SHP77 (cell line): ENCODE data around the gene CP.

Source experiments
- DNase-seq, 2 experiments: peaks; one replicate each; lab custom pipeline; 2025; lab: John Stamatoyannopoulos, UW

The CP gene

DNA sequence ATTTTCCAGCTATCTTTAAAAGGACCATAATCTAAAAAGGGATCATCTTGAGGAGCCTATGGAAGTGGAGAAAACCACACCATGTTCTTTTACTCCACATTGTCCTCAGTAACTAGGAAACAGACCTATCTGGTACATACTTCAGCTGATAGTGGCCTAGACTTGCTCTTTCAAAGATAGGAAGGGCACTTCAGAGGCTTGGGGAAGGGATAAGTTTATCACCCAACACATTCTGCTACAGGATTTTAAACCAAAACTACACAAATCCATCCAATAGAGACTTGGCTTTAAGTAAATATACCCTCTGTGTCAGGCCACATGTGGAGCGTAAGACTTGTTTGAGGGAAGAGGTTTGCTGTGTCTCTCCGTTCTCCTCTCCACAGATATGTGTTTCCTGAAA, 35.4 kb downstream of the CP start:
- DNase-seq = no peak

GRCh38 chr3:149181182-149181581, 40.4 kb downstream of the CP start:
- DNase-seq = no peak

DNA sequence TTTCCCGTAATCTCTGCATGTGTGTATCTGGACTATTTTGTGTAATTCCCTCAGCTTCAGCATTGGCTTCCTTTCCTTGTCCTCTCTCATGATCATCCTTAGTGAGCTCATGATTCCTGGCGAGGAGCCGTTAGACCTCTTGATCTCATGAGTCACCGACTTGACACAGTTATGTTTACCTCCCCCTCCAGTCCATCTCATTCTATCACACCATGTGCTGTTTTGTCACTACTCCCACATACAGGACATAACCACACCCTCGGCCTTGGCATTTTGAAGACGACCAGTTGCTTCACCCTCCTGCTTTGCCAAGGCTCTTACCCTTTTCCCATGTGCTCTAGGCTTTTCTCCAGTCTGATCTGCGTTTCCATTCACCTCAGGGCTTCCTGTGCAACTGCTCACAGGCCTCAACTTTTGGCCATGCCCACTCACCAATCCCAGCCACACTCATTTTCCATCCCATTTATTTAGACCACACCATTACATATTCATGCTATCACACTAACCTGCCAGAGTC, 41.5 kb downstream of the CP start:
- DNase-seq = peak; percentile 17 to 36

- no peak for DNase-seq
Measured at GRCh38 chr3:149179220-149179619, 42.4 kb downstream of the CP start.

GRCh38 chr3:149177122-149177521, 44.5 kb downstream of the CP start:
- no peak for DNase-seq

DNA sequence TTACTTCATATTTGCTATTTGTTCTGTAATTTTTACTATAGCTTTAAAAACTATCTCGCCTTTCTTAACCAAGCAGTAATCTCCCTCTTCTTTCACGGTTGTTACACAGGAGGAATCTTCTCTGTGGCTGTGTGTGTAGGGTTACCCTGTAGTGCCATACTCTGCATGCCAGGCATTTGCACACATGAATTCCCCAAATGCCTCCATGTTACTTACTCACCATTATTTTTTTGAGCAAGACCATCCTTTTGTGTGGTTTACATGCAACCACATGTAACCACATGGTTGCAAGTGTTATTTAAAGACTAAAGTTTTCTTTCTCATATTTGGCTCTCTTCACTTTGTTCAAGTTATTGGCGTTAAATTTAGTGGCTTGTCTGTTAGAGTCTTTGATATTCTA, 46.7 kb downstream of the CP start:
- no peak for DNase-seq

GRCh38 chr3:149170672-149171071, 51.0 kb downstream of the CP start:
- DNase-seq = no peak

DNA sequence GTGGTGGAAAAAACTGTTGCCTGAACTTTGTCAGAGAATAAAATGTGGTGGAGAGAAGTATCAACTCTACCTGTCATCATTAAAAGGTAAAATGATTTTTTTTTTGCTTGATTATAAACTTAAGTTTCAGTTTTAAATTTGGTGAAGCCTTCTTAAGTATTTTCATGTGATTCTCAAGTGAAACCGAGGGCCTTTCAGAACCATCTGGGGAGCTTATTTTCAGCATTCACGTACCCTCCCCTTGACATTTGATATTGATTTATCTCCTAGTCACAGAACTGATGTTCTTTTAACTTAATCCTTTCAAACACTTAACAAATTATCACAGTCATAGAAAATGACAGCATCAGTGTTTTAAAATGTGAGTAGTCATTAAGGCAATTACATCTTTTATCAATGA, 53.7 kb downstream of the CP start:
- DNase-seq = no peak

GRCh38 chr3:149163066-149163465, 58.6 kb downstream of the CP start:
- no peak for DNase-seq

DNA sequence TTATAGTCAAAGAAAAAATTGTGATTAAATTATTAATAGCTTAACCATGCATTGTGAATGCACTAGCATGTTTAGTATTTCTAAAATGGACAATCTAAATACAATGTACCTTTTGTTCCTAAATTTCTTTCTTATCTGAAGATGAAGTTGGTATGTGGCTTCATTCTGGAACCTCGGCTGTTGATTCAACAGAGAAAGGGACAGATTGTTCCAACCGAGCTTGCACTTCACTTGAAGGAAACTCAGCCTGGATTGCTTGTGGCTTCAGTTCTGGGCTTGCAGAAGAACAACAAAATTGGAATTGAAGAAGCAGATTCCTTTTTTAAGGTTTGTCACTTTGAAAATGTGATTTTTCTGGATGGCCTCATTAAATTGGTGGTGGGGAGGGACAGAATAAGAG, 59.6 kb downstream of the CP start:
- DNase-seq = no peak

DNA sequence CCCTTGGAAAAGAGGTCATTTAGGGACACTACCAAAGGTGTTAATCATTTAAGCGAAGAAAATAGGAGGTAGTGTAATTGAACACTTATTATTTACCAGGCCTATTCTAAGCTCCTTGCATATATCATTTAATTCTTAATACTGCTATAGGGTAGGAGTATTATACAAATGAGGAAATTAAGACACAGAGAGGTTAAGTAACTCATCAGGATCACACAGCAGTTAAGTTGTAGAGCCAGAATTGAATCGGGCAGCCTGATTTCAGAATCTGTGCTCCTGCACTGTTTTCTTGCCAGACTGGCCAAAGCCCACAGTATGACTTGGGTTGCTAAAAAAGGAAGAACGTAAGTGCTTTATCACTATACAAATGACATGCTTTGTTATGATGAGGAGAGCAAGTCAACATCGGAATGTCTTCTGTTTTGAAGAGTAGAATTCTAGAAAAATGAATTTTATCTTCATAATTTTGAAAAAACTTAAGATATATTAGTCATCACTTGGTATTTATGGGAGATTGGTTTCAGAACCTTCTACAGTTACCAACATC, 60.8 kb downstream of the CP start:
- DNase-seq = no peak

DNA sequence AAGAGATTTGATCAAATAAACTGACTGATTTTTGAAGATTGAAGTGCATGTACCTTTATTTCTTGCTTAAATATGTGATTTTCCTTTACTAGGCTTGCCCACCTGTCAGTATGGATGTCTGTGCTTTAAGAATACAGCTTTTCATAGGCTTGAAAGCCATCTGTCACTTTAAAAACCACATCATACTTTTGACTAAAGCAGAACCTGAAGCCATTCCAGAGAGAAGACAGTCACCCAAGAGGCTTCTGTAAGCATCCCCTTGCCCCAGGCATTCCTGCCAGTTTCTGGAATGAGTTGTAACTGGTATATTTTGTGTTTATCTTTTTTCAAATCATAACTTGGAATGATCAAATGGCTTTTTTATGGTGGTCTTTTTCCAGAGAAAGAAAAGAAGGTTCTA, 68.2 kb downstream of the CP start:
- DNase-seq = no peak

DNA sequence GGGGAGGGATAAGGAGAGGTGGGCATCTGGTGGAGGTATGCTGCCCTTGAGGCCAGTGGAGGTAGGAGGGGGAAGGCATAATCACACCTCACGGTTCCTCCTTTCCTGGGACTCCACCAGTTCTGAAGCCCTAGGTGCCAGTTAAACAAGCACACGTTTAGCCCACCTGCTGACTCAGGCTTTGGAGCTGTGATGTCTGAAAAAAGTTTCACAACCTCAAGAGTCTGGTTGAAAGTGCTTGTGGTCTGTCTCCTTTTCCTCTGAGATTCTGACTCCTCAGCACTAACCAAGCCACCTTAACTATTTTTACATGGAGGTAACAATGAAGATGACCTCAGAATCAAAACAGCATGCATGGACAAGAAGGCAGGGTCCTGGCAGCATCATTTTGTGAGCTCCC, 69.2 kb downstream of the CP start:
- DNase-seq = no peak

GRCh38 chr3:149151843-149152242, 69.8 kb downstream of the CP start:
- no peak for DNase-seq

- DNase-seq = no peak
Measured at GRCh38 chr3:149150436-149150835, 71.2 kb downstream of the CP start.

GRCh38 chr3:149145974-149146373, 75.7 kb downstream of the CP start:
- no peak for DNase-seq

- DNase-seq = no peak
Measured at GRCh38 chr3:149145356-149145755, 76.3 kb downstream of the CP start.

DNA sequence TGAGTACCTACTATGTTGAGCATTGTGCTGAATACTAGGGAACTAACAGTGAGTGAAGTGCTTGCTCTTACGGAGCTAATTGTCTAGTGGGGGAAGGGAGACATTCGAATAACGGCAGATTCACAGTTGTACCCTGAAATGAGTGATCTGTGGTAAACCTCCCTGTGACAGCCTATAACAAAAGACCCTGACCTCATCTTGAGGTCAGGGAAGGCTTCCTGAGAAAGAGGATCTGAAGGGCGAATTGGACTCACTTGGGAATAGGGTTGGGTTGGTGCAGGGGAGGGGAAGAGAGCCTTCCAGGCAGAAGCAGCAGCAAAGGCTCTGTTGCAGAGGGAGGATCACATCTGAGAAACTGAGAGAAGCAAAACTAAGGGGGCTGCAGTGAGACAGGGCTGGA, 78.9 kb downstream of the CP start:
- DNase-seq = no peak

GRCh38 chr3:149134575-149134974, 87.1 kb downstream of the CP start:
- no peak for DNase-seq

GRCh38 chr3:149131589-149131988, 90.0 kb downstream of the CP start:
- no peak for DNase-seq

- peak; percentile 96 to 97 for DNase-seq
Measured at GRCh38 chr3:149129326-149130205, 92.1 kb downstream of the CP start, which contains the start of gene HPS3. TSS of gene HPS3 (plus strand) at chr3:149129638. CDS start at chr3:149129724, 86 bp downstream.

- DNase-seq = no peak
Measured at GRCh38 chr3:149128821-149129220, 92.8 kb downstream of the CP start.
